Astrocyte of the spinal cord (primary cell): ENCODE measurements around the gene FOXA2.

Experiments used
- DNase-seq: peaks from one replicate; pipeline ENCODE4 v3.0.0; 2011; ENCODE audit warnings: low read depth, low spot score
- H3K4me3 ChIP-seq: 2 replicates; pipeline ENCODE4 v1.5.1; 2011; ENCODE audit warnings: low read depth, mild to moderate bottlenecking, low read length, moderate library complexity
- CTCF ChIP-seq: IDR thresholded peaks from 2 replicates; pipeline ENCODE4 v1.5.1; 2012; ENCODE audit warnings: low read depth, mild to moderate bottlenecking, low read length, inconsistent platforms
- in situ Hi-C: cut with HindIII; loops from 2 replicates; pipeline ENCODE4 v1.10.0; 2017; ENCODE audit warnings: low sequenced_read_pairs

The FOXA2 gene

GRCh38 chr20:22531056-22531615 is 53.2 kb downstream of the FOXA2 start:
- H3K4me3 ChIP-seq = no peak overlapping the region
- DNase-seq = no peak
- in situ Hi-C loops = no loop called here
- no peak for TF ChIP-seq CTCF
